IgD-negative memory B cell (primary cell): Measurements from ENCODE around the gene IP6K3. TPM values are rescaled to one million over a fixed set of nuclear protein-coding genes. Genes with fewer than 3 reads are reported as not detected.

Experiments used
- H3K27ac Mint-ChIP-seq, 3 donors: one replicate each; pipeline ENCODE4 v1.8.0; 2020 to 2022; ENCODE audit warnings: mild to moderate bottlenecking in 3 of 3, mixed read lengths in 3 of 3, moderate library complexity in 1 of 3
- H3K27me3 Mint-ChIP-seq: one replicate; pipeline ENCODE4 v1.8.0; 2021; ENCODE audit warnings: mixed read lengths
- H3K36me3 Mint-ChIP-seq: one replicate; pipeline ENCODE4 v1.8.0; 2020; ENCODE audit warnings: mild to moderate bottlenecking, mixed read lengths
- H3K4me1 Mint-ChIP-seq, 3 donors: one replicate each; pipeline ENCODE4 v1.8.0; 2020 to 2022; ENCODE audit warnings: mixed read lengths in 3 of 3, mild to moderate bottlenecking in 1 of 3
- H3K4me3 Mint-ChIP-seq, 4 donors: one replicate each; pipeline ENCODE4 v1.8.0; 2020 to 2022; ENCODE audit warnings: mild to moderate bottlenecking in 4 of 4, mixed read lengths in 4 of 4, moderate library complexity in 3 of 4
- H3K9me3 Mint-ChIP-seq, 3 donors: one replicate each; pipeline ENCODE4 v1.8.0; 2020 to 2021; ENCODE audit warnings: mixed read lengths in 3 of 3, mild to moderate bottlenecking in 1 of 3
- polyA plus RNA-seq: library from polyadenylated mRNA; unstranded; fragments of 300-500 nt; fragmentation: Illumina TruSeq; gene quantifications from one replicate; pipeline ENCODE4 v1.2.3, GENCODE V29; 2021

The IP6K3 gene
- polyA plus RNA-seq, 1 donor from 2014 or later, result not detected

DNA sequence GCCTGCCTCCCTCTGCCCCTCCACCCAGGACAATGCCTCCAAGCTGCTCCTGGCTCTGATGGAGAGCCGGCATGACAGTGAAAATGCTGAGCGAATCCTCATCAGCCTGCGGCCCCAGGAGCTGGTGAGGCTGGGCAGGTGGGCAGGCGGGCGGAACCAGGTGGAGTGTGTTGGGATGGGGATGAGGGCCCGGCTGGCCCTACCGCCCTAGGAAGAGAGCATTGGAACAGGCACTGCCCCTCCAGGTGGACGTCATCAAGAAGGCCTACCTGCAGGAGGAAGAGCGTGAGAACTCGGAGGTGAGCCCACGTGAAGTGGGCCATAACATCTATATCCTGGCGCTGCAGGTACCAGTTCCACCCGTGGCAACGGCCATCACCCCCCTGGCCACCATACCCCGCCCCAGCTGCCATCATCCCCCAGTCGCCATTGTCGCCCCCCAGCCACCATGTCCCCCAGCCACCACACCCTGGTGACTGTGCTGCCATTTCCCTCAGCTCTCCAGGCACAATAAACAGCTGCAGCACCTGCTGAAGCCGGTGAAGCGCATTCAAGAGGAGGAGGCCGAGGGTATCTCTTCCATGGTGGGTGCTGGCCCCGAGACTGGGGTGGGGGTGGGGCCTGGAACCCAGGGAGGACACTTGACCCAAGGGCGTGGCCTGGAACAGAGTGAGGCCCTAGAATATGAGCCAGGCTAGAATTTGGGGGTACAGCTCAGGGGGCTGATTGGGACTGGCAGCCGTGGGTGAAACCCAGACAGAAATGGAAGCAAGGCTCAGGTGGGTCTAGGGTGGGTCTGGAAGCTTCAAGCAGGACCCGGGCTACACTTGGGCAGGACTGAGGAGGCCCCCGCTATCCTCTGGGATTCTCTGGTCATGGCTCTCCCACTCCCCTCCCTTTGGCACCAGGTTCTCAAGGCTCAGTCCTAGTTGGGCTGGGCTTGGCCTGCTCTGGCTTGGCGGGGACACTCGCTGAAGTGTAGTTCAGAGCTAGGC, 59.4 kb downstream of the IP6K3 start:
- peaks cover 13% of the 10 kb centered on the region for H3K36me3 Mint-ChIP-seq
- no peak overlapping the region for H3K4me3 Mint-ChIP-seq

DNA sequence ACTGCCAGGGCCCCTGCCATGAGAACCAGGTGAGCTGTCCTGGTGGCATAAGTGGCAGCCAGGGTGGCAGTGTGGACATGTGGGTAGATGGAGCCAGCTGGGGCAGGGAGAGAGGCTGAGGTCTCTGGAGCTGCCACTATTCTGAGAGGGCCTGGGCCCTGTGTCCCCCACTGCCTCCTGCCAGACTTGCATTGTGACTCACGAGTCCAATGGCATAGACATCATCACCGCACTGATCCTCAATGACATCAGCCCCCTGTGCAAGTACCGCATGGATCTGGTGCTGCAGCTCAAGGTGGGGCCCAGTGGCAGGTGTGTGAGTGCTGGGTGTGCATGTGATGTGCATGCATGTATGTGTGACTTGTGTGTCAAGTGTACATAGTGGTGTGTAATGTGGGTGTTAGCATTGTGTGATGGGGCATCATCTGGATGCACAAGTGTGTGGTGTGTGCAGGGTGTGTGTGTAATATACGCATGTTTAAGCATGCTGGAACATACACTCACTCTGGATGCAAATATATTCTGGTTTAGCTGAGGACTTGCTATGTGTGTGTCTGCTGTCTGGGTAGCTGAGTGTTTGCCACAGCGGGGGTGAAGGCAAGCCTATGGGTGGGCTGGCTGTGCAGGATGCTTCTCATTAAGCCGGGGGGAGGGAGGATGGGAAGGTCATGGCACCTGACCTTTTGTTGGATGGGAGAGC, 60.3 kb downstream of the IP6K3 start:
- peaks cover 13% of the 10 kb centered on the region for H3K36me3 Mint-ChIP-seq
- H3K4me1 Mint-ChIP-seq, result peaks cover 0 to 2% (median 0%) of the 10 kb centered on the region in 3 donors
- H3K4me3 Mint-ChIP-seq, result no peak overlapping the region
- no peaks in the 10 kb centered on the region for H3K9me3 Mint-ChIP-seq
- peak overlapping the region in 1 of 3 donors; percentile 5 for H3K27ac Mint-ChIP-seq
- no peaks in the 10 kb centered on the region for H3K27me3 Mint-ChIP-seq

More for the DNA sequence above, 59.4 kb downstream of the IP6K3 start:
- Mint-ChIP-seq H3K27ac (peak overlapping the region in 2 of 3 donors; percentile 42 to 53), H3K4me1 (peaks cover 0 to 2% (median under 1%) of the 10 kb centered on the region in 3 donors), H3K9me3 (no peaks in the 10 kb centered on the region), H3K27me3 (no peaks in the 10 kb centered on the region)

DNA sequence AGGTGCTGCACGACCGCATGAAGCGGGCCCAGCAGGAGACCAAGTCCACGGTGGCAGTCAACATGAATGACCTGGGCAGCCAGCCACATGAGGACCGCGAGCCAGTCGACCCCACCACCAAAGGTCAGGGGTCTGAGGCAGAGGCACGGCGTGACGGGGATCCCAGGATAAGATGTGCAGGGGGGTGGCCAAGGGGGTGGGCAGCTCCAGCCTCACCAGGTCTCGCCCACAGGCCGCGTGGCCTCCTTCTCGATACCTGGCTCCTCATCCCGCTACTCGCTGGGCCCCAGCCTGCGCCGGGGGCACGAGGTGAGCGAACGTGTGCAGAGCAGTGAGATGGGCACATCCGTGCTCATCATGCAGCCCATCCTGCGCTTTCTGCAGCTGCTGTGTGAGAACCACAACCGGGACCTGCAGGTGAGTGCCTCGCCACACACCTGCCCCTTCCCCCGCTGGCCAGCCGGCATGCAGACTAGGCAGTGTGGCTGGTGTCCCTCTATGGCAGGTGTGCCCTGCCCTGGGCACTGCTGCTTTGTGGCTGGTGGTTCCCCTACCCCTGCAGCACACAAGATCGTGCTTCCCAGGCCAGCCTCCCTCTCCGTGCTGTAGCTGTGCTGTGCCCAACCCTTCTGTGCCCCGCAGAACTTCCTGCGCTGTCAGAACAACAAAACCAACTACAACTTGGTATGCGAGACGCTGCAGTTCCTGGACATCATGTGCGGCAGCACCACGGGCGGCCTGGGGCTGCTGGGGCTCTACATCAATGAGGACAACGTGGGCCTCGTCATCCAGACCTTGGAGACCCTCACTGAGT, 61.1 kb downstream of the IP6K3 start:
- Mint-ChIP-seq H3K36me3 (peaks cover 13% of the 10 kb centered on the region), H3K4me3 (no peak overlapping the region), H3K27me3 (no peaks in the 10 kb centered on the region), H3K27ac (peak overlapping the region in 1 of 3 donors; percentile 5), H3K4me1 (peaks cover 0 to 2% (median 0%) of the 10 kb centered on the region in 3 donors), H3K9me3 (no peaks in the 10 kb centered on the region)

DNA sequence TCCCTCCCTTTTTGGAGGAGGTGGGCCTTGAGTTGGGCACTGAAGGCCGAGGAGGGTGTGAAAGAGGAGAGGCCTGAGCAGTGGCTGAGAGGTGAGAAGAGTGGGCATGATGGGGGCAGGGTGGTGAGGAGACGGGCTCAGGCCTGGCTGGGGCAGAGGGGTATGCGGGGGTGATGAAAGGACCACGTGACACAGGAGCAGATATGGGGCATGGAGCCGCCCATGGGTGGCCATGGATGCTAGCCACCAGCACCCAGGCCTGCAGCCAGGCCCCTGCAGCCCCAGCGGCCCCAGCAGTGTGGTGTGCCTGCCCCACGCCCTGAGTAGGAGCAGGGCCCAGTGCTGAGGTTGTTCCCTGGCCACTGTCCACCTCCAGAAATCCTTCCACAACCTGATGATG, 61.7 kb downstream of the IP6K3 start:
- H3K4me3 Mint-ChIP-seq, result no peak overlapping the region
- no peak overlapping the region for H3K27ac Mint-ChIP-seq
- H3K9me3 Mint-ChIP-seq, result no peaks in the 10 kb centered on the region
- H3K27me3 Mint-ChIP-seq, result no peaks in the 10 kb centered on the region
- peaks cover 13% of the 10 kb centered on the region for H3K36me3 Mint-ChIP-seq
- H3K4me1 Mint-ChIP-seq, result peaks cover 0 to 2% (median 0%) of the 10 kb centered on the region in 3 donors

DNA sequence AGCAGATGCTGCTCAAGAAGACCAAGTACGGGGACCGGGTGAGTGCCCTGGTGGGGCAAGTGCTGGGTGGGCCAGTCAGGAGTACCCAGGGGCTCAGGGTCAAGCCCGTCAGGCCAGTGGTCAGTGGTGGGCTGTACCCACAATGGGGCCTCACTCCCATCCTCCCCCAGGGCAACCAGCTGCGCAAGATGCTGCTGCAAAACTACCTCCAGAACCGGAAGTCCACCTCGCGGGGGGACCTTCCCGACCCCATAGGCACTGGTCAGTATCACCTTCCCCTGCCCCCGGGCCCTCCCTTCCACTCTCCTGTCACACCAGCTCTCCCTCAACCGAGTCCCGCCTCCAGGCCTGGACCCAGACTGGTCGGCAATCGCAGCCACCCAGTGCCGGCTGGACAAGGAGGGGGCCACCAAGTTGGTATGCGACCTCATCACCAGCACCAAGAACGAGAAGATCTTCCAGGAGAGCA, 62.2 kb downstream of the IP6K3 start:
- Mint-ChIP-seq H3K9me3 (no peaks in the 10 kb centered on the region), H3K4me3 (no peak overlapping the region), H3K27ac (no peak overlapping the region)

DNA sequence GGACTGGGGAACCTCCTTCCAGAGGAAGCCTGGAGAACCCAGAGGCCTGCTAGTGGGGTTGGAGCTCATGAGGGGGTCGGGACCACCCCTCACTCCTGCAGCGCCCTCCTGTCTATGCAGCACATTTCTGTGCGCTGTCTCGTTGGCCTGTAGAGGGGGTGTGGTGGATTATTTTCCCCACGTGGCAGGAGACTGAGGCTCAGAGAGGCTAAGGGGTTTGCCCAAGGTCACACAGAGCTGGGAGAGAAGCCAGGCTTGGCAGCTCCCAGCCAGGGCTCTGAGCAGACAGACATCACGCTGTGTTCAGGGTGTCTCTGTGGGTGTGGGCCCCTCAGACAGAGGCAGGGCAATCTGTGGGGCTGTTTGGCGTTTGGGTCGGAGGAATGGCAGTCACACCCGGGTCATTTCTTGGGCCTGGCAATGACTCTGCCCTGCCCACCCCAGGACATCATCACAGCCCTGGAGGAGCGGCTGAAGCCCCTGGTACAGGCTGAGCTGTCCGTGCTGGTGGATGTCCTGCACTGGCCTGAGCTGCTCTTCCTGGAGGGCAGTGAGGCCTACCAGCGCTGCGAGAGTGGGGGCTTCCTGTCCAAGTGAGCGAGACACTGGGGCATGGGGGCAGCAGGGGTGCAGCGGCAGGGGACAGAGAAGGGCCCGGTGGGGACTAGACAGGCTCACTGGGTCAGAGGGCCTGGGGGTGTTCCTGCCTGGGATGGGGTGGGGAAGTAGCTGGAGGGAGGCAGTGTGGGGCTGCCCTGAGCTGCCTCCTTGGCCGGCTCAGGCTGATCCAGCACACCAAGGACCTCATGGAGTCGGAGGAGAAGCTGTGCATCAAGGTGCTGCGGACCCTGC, 62.9 kb downstream of the IP6K3 start:
- H3K4me3 Mint-ChIP-seq, result no peak overlapping the region
- no peak overlapping the region for H3K27ac Mint-ChIP-seq
- H3K4me1 Mint-ChIP-seq, result no peaks in the 10 kb centered on the region
- H3K9me3 Mint-ChIP-seq, result no peaks in the 10 kb centered on the region
- peaks cover 11% of the 10 kb centered on the region for H3K36me3 Mint-ChIP-seq
- no peaks in the 10 kb centered on the region for H3K27me3 Mint-ChIP-seq

More for the DNA sequence above, 62.2 kb downstream of the IP6K3 start:
- Mint-ChIP-seq H3K36me3 (peaks cover 10% of the 10 kb centered on the region), H3K4me1 (peaks cover 0 to under 1% (median 0%) of the 10 kb centered on the region in 3 donors), H3K27me3 (no peaks in the 10 kb centered on the region)

DNA sequence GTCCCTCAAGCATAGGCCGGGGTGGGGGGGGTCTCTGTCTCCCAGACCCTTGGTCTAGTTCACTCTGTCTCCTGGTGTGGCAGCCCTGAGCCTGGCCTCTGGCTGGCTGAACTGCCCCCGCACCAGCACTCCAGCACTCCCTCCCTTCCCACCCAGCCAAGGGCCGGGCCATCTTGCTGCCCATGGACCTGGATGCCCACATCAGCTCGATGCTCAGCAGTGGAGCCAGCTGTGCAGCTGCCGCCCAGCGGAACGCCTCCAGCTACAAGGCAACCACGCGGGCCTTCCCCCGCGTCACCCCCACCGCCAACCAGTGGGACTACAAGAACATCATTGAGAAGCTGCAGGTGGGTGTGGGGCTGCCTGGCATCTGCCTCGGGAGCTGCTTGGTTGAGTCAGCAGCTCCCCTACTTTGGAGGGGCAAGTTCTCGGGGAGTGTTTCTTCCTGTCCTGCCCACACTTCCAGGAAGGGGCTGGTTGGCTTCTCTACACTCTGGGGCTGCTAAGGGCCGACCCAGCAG, 63.6 kb downstream of the IP6K3 start:
- Mint-ChIP-seq H3K27ac (peak overlapping the region in 2 of 3 donors; percentile 42 to 81), H3K27me3 (no peaks in the 10 kb centered on the region)

DNA sequence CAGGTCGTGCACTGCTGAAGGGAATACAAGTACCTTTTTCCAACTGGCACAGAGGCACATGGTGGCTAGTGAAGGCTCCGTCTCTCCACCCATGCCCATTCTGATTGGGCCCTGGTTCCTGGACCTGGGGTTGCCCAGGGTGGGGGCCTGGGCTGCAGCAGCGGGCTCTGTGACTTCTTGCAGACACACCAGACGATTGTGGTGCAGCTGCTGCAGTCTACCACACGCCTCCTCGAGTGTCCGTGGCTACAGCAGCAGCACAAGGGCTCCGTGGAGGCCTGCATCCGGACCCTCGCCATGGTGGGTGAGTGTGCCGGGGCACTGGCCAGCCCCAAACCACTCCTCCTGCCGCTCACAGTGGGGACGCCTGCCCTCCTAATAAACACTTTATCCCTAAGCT, 64.4 kb downstream of the IP6K3 start:
- Mint-ChIP-seq H3K4me1 (no peaks in the 10 kb centered on the region), H3K9me3 (no peaks in the 10 kb centered on the region), H3K27ac (peak overlapping the region in 2 of 3 donors; percentile 42 to 81), H3K4me3 (no peak overlapping the region), H3K36me3 (peaks cover 9% of the 10 kb centered on the region), H3K27me3 (no peaks in the 10 kb centered on the region)

More for the DNA sequence above, 63.6 kb downstream of the IP6K3 start:
- Mint-ChIP-seq H3K4me3 (no peak overlapping the region), H3K36me3 (peaks cover 9% of the 10 kb centered on the region), H3K9me3 (no peaks in the 10 kb centered on the region), H3K4me1 (no peaks in the 10 kb centered on the region)

DNA sequence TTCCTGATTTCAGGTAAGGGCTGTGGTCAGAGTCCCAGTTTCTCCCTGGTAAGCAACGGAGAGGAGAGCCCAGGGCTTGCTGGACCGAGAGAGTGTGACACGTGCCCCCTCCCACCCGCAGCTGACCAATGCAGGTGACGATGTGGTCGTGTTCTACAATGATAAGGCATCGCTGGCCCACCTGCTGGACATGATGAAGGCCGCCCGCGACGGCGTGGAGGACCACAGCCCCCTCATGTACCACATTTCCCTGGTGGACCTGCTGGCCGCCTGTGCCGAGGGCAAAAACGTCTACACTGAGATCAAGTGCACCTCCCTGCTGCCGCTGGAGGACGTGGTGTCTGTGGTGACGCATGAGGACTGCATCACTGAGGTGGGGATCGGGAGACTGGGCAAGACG, 66.9 kb downstream of the IP6K3 start:
- Mint-ChIP-seq H3K27me3 (no peaks in the 10 kb centered on the region), H3K27ac (no peak overlapping the region), H3K9me3 (no peaks in the 10 kb centered on the region), H3K4me1 (no peaks in the 10 kb centered on the region), H3K36me3 (peaks cover 5% of the 10 kb centered on the region), H3K4me3 (no peak overlapping the region)

DNA sequence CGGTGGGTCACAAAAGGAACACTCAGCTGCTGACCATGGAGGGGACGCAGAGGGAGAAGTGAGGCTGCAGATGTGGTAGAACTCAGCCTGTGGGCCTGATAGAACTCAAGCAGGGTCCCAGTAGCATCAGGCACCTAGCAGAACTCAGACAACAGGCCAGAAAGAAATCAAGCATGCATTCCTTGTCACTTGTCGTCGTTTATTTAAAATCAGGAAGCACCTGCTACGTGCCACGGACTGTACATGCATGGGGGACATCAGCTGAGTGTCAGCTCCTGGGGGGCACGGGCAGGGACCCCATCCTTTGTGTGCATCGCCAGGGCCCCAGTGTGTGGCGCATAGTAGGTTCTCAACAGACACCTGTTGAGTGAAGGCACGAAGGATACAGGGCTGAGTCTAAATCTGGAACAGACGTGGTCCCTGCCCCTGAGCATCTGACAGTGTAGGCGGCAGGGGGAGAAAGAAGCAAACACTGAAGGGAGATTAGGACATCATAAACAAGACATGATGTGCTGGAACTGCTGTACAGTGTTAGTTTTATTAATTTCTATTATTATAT, 67.7 kb downstream of the IP6K3 start:
- H3K27me3 Mint-ChIP-seq, result no peaks in the 10 kb centered on the region
- no peaks in the 10 kb centered on the region for H3K9me3 Mint-ChIP-seq
- peaks cover 6% of the 10 kb centered on the region for H3K36me3 Mint-ChIP-seq
- H3K4me1 Mint-ChIP-seq, result no peaks in the 10 kb centered on the region
- no peak overlapping the region for H3K4me3 Mint-ChIP-seq
- H3K27ac Mint-ChIP-seq, result no peak overlapping the region

DNA sequence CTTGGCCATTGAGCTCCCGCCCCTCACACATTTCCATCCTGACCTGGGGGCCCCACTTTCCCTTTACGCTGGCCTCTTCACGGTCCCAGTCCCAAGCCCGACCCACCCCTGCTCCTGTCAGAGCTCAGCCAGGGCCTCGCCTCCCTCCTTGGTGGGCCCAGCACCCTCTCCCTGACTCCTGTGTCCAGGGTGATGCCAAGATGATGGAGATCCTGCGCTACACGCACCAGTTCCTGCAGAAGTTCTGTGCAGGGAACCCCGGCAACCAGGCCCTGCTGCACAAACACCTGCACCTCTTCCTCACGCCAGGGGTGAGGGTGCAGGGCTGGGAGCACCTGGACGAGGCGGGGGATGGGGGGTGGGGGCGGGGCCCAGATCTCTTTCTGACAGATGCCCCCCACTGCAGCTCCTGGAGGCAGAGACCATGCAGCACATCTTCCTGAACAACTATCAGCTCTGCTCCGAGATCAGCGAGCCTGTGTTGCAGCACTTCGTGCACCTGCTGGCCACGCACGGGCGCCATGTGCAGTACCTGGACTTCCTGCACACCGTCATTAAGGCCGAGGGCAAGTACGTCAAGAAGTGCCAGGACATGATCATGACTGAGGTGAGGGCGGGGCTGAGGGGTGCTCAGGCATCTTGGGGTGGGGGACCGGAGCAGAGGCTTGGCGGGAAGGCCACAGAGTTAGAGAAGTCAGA, 68.3 kb downstream of the IP6K3 start:
- Mint-ChIP-seq H3K36me3 (peaks cover 5% of the 10 kb centered on the region), H3K27ac (peak overlapping the region in 1 of 3 donors; percentile 18), H3K9me3 (no peaks in the 10 kb centered on the region), H3K4me1 (peaks cover 0 to 2% (median 0%) of the 10 kb centered on the region in 3 donors), H3K27me3 (no peaks in the 10 kb centered on the region), H3K4me3 (no peak overlapping the region)

DNA sequence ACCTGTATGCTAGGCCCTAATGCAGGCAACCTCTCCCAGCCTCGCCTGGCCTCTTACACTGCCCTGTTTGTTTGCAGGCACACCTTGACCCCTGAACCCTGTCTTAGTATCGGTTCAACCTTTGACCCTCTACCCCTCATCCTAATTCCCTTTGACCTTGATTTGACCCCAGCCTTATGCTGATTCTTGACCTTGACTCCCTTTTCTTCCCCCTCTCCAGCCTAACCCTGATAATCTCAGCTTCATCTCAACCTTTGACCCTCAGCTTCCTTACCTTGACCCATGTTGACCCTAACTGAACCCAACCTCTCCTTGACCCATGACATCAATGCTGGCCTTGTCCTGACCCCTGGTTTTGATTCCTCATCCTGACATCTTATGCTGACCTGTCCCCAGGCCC, 69.0 kb downstream of the IP6K3 start:
- H3K4me3 Mint-ChIP-seq, result no peak overlapping the region
- H3K4me1 Mint-ChIP-seq, result peaks cover 0 to 2% (median 0%) of the 10 kb centered on the region in 3 donors
- H3K36me3 Mint-ChIP-seq, result peaks cover 5% of the 10 kb centered on the region
- no peaks in the 10 kb centered on the region for H3K9me3 Mint-ChIP-seq
- H3K27me3 Mint-ChIP-seq, result no peaks in the 10 kb centered on the region
- H3K27ac Mint-ChIP-seq, result peak overlapping the region in 2 of 3 donors; percentile 18 to 19

DNA sequence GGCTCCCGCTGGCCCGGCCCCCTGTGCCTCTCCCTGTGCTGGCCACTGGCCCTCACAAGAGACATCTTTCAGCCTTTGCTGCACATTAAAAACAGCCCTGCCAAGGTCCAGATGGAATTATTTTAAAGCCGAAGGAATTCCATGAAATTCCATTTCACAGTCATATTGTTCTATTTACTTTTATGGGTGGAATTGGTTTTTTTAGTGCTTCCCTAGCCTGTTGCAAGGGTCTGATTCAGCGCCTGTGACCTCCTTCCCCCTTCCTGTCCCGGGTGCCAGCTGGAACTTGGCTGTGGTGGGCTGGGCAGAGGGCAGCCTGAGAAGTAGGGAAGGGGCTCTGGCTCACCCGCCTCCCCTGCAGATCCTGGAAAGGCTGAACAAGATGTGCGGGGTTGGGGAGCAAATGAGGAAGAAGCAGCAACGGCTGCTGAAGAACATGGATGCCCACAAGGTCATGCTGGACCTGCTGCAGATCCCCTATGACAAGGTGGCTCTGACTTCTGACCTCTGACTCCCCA, 69.5 kb downstream of the IP6K3 start:
- Mint-ChIP-seq H3K36me3 (peaks cover 5% of the 10 kb centered on the region), H3K27me3 (no peaks in the 10 kb centered on the region), H3K27ac (no peak overlapping the region), H3K4me1 (peaks cover 0 to 2% (median 0%) of the 10 kb centered on the region in 3 donors), H3K9me3 (no peaks in the 10 kb centered on the region), H3K4me3 (no peak overlapping the region)
